CD4-positive, alpha-beta T cell treated with Interleukin-12 subunit alpha and Interleukin-12 subunit beta, for 1 hour (primary cell): Measurements from ENCODE around the gene CELF4.
A peak's percentile ranks its signal among the peaks of the same experiment; 100 is the strongest.

Experiments
- DNase-seq: peaks from one replicate; pipeline ENCODE4 v3.0.0-alpha.2; 2020

Gene CELF4

GRCh38 chr18:37274309-37275236 is 291.0 kb downstream of the CELF4 start:
- DNase-seq = no peak

GRCh38 chr18:37272841-37273240 is 292.8 kb downstream of the CELF4 start:
- DNase-seq = no peak

- DNase-seq = no peak
Observed at GRCh38 chr18:37272226-37272625, 293.4 kb downstream of the CELF4 start.

GRCh38 chr18:37270666-37271052 is 294.9 kb downstream of the CELF4 start:
- no peak for DNase-seq

GRCh38 chr18:37270038-37270665 is 295.4 kb downstream of the CELF4 start:
- peak; percentile 5 for DNase-seq

- DNase-seq = no peak
Observed at GRCh38 chr18:37266290-37266689, 299.3 kb downstream of the CELF4 start.

- DNase-seq = no peak
Observed at GRCh38 chr18:37265382-37265781, 300.2 kb downstream of the CELF4 start.

GRCh38 chr18:37264956-37265355 is 300.6 kb downstream of the CELF4 start:
- no peak for DNase-seq

- DNase-seq = no peak
Observed at GRCh38 chr18:37261988-37262387, 303.6 kb downstream of the CELF4 start.

GRCh38 chr18:37261246-37261840 is 304.3 kb downstream of the CELF4 start:
- no peak for DNase-seq

GRCh38 chr18:37260367-37261093 is 305.1 kb downstream of the CELF4 start:
- no peak for DNase-seq

GRCh38 chr18:37259711-37260110 is 305.9 kb downstream of the CELF4 start:
- DNase-seq = no peak

- DNase-seq = no peak
Observed at GRCh38 chr18:37258819-37259218, 306.8 kb downstream of the CELF4 start.

GRCh38 chr18:37258131-37258530 is 307.5 kb downstream of the CELF4 start:
- DNase-seq = no peak

GRCh38 chr18:37254973-37255372 is 310.6 kb downstream of the CELF4 start:
- DNase-seq = no peak

GRCh38 chr18:37254236-37254754 is 311.3 kb downstream of the CELF4 start:
- DNase-seq = no peak

- no peak for DNase-seq
Observed at GRCh38 chr18:37253394-37254235, 312.0 kb downstream of the CELF4 start.

GRCh38 chr18:37252854-37253393 is 312.7 kb downstream of the CELF4 start:
- DNase-seq = no peak

- no peak for DNase-seq
Observed at GRCh38 chr18:37252342-37252741, 313.3 kb downstream of the CELF4 start.

GRCh38 chr18:37251679-37252078 is 313.9 kb downstream of the CELF4 start:
- no peak for DNase-seq

GRCh38 chr18:37249895-37250618 is 315.5 kb downstream of the CELF4 start:
- DNase-seq = no peak
